MM.1S (cell line): ENCODE data around the gene HMGB2.
A peak's percentile ranks its signal among the peaks of the same experiment; 100 is the strongest.

Experiments used
- DNase-seq: peaks from one replicate; pipeline ENCODE4 v3.0.0-alpha.2; 2015
- H2AFZ ChIP-seq: fragments of 300-600 bp; sonication (generic); 2 replicates; pipeline ENCODE4 v1.6.0; 2016; ENCODE audit warnings: antibody characterized with exemption, low read length
- H3F3A ChIP-seq: fragments of 300-600 bp; sonication (generic); 2 replicates; pipeline ENCODE4 v1.6.1; 2016; ENCODE audit warnings: mild to moderate bottlenecking, antibody characterized with exemption, low read length, moderate library complexity, mixed read lengths; ENCODE audit not compliant: insufficient read depth
- H3K27ac ChIP-seq: fragments of 300-600 bp; sonication (generic); 2 replicates; pipeline ENCODE4 v1.5.1; 2016; ENCODE audit warnings: mild to moderate bottlenecking, low read length
- H3K27me3 ChIP-seq: fragments of 300-600 bp; sonication (generic); replicated peaks from 2 replicates; pipeline ENCODE4 v1.6.0; 2016; ENCODE audit warnings: low read length; ENCODE audit not compliant: insufficient read depth
- H3K36me3 ChIP-seq: fragments of 300-600 bp; sonication (generic); replicated peaks from 2 replicates; pipeline ENCODE4 v1.6.1; 2016; ENCODE audit warnings: mild to moderate bottlenecking, low read length, mixed read lengths; ENCODE audit not compliant: insufficient read depth
- H3K4me1 ChIP-seq: fragments of 300-600 bp; sonication (generic); 2 replicates; pipeline ENCODE4 v1.6.1; 2016; ENCODE audit warnings: low read length, mixed read lengths
- H3K4me2 ChIP-seq: fragments of 300-600 bp; sonication (generic); 2 replicates; pipeline ENCODE4 v1.6.0; 2016; ENCODE audit warnings: low read depth, low read length
- H3K4me3 ChIP-seq: fragments of 300-600 bp; sonication (generic); 2 replicates; pipeline ENCODE4 v1.5.1; 2016; ENCODE audit warnings: low read length, mixed read lengths
- H3K79me2 ChIP-seq: fragments of 300-600 bp; sonication (generic); 2 replicates; pipeline ENCODE4 v1.6.1; 2016; ENCODE audit warnings: mixed run types, low read length, mixed read lengths
- H3K9ac ChIP-seq: fragments of 300-600 bp; sonication (generic); 2 replicates; pipeline ENCODE4 v1.6.1; 2016; ENCODE audit warnings: low read length, mixed read lengths
- H3K9me2 ChIP-seq: fragments of 300-600 bp; sonication (generic); replicated peaks from 2 replicates; pipeline ENCODE4 v1.6.1; 2016; ENCODE audit warnings: mild to moderate bottlenecking, low read length, mixed read lengths; ENCODE audit not compliant: insufficient read depth
- H3K9me3 ChIP-seq: fragments of 300-600 bp; sonication (generic); replicated peaks from 2 replicates; pipeline ENCODE4 v1.6.1; 2016; ENCODE audit warnings: mild to moderate bottlenecking, low read length, mixed read lengths; ENCODE audit not compliant: insufficient read depth
- H4K20me1 ChIP-seq: fragments of 300-600 bp; sonication (generic); 2 replicates; pipeline ENCODE4 v1.6.1; 2016; ENCODE audit warnings: mild to moderate bottlenecking, low read length, moderate library complexity, mixed read lengths; ENCODE audit not compliant: insufficient read depth
- CTCF ChIP-seq: fragments of 300-600 bp; sonication (generic); IDR thresholded peaks from 2 replicates; pipeline ENCODE4 v1.5.1; 2016; ENCODE audit warnings: antibody characterized with exemption, low read length, mixed read lengths
- EZH2 ChIP-seq: fragments of 300-600 bp; sonication (generic); optimal IDR thresholded peaks from 2 replicates; pipeline ENCODE3; 2017; ENCODE audit warnings: low read depth, mild to moderate bottlenecking, antibody characterized with exemption, low read length, mixed read lengths
- EZH2phosphoT487 ChIP-seq: fragments of 300-600 bp; sonication (generic); IDR thresholded peaks from 2 replicates; pipeline ENCODE4 v1.6.1; 2018; ENCODE audit warnings: antibody characterized with exemption, low read length

Gene HMGB2

GRCh38 chr4:173319696-173320095, 14.5 kb downstream of the HMGB2 start:
- no peak overlapping the region for H3K4me2 ChIP-seq
- no peaks in the 10 kb centered on the region for H3K9me3 ChIP-seq
- no peaks in the 10 kb centered on the region for H3K9me2 ChIP-seq
- H4K20me1 ChIP-seq, result no peaks in the 10 kb centered on the region
- no peak overlapping the region for H3K9ac ChIP-seq
- no peak overlapping the region for H2AFZ ChIP-seq
- peaks cover 17% of the 10 kb centered on the region for H3K4me1 ChIP-seq
- no peak overlapping the region for H3K4me3 ChIP-seq
- no peaks in the 10 kb centered on the region for H3K27me3 ChIP-seq
- H3K36me3 ChIP-seq, result no peaks in the 10 kb centered on the region
- no peak for DNase-seq
- TF ChIP-seq EZH2 (no peak), EZH2phosphoT487 (no peak), CTCF (no peak)
- no peaks in the 10 kb centered on the region for H3K79me2 ChIP-seq
- no peak overlapping the region for H3K27ac ChIP-seq
- peaks cover 9% of the 10 kb centered on the region for H3F3A ChIP-seq

GRCh38 chr4:173318648-173319211, 15.4 kb downstream of the HMGB2 start:
- H3K9me2 ChIP-seq, result no peaks in the 10 kb centered on the region
- peak overlapping the region; percentile 24 for H3K4me2 ChIP-seq
- peaks cover 17% of the 10 kb centered on the region for H3K4me1 ChIP-seq
- no peaks in the 10 kb centered on the region for H3K9me3 ChIP-seq
- H3F3A ChIP-seq, result peaks cover 3% of the 10 kb centered on the region; the same call in 1 of the 2 replicates
- no peaks in the 10 kb centered on the region for H3K36me3 ChIP-seq
- no peaks in the 10 kb centered on the region for H4K20me1 ChIP-seq
- no peak overlapping the region for H2AFZ ChIP-seq
- H3K79me2 ChIP-seq, result no peaks in the 10 kb centered on the region
- DNase-seq, result peak; percentile 51
- H3K9ac ChIP-seq, result no peak overlapping the region
- no peak overlapping the region for H3K27ac ChIP-seq
- TF ChIP-seq CTCF (peak; percentile 13; the same call in 1 of the 2 replicates), EZH2phosphoT487 (no peak), EZH2 (no peak)
- no peaks in the 10 kb centered on the region for H3K27me3 ChIP-seq
- no peak overlapping the region for H3K4me3 ChIP-seq

GRCh38 chr4:173318240-173318639, 15.9 kb downstream of the HMGB2 start:
- Histone ChIP-seq H3K9me3 (no peaks in the 10 kb centered on the region), H3K4me2 (no peak overlapping the region), H3K4me3 (no peak overlapping the region), H2AFZ (no peak overlapping the region), H3K79me2 (no peaks in the 10 kb centered on the region), H3K4me1 (peaks cover 17% of the 10 kb centered on the region), H3K36me3 (no peaks in the 10 kb centered on the region), H3K9ac (no peak overlapping the region), H3K27me3 (no peaks in the 10 kb centered on the region), H3K27ac (no peak overlapping the region), H3F3A (peaks cover 3% of the 10 kb centered on the region; the same call in 1 of the 2 replicates), H3K9me2 (no peaks in the 10 kb centered on the region), H4K20me1 (no peaks in the 10 kb centered on the region)
- no peak for DNase-seq
- TF ChIP-seq CTCF (no peak), EZH2 (no peak), EZH2phosphoT487 (no peak)
